Measurements from ENCODE around the gene CDH23. TPM values are rescaled to one million over a fixed set of nuclear protein-coding genes. Genes with fewer than 3 reads are reported as not detected.
A peak's percentile ranks its signal among the peaks of the same experiment; 100 is the strongest.

The CDH23 gene
- total RNA-seq, 1 donor from 2014 or later: not detected

DNA sequence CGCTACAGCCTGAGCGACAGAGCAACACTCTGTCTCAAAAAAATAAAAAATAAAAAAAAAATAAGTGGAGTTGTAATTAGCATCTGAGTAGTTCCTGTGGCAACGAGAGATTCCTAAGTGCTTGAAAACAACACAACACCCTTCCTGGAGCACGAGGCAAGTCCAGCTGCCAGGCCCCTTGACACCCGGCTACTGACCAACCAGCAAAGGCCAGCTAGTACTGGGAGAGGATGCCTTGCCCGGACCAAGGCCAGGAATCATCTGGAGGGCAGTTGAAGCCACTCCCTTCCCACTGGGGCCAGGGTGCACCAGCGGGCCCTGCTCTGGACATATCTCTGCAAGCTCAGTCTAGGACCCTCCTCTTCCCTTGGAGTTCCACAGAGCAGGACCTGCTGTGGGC, 322.3 kb downstream of the CDH23 start:
- peak in 1 of 2 donors; percentile 35 for DNase-seq (ENCODE audit: low read depth in 2 of 2)

- DNase-seq (ENCODE audit: low read depth in 2 of 2): no peak
Observed at GRCh38 chr10:71719464-71720201, 322.9 kb downstream of the CDH23 start, which contains the start of gene C10orf105. C10orf105 (minus strand) TSS chr10:71719778; CDS start chr10:71716337, 3,441 bp downstream.

DNA sequence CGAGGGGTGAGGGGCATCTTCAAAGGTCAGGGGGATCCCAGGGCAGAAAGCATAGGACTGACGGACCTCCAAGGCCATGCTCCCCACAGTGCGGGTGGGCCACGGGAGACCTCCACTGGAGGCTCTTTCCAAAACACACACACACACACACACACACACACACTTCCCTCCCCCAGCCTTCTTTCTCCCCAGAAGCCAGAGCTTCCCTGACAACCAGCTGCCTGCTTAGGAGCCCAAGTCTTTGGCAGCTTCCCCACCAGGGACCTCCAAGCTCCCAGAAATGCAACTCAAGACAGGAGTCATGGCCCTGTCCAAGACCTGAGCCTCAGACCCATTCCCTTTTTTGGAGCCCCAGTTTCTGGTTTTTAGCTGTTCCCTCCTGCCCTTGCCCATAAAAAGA, 323.6 kb downstream of the CDH23 start:
- DNase-seq (ENCODE audit: low read depth in 2 of 2): no peak

- no peak for DNase-seq (ENCODE audit: low read depth in 2 of 2)
Observed at GRCh38 chr10:71721313-71721712, 324.6 kb downstream of the CDH23 start.

DNA sequence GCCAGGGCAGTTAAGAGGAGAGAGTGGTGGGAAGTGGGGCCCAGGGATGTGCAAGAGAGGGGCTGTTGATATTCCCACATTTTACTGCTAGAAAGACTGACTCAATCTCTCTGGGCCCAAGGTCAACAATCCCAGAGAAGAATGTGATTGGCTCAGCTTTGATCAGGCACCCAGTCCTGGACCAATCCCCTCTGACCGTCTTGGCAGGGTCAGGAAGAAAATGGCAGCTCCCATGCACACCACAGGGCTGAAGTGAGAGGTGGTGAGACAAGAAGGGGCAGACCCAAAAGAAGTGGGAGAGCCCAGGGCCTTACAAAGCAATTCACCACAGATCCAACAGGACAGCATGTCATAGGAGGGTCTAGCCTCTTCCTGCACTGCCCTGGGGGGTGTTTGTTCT, 326.1 kb downstream of the CDH23 start:
- DNase-seq (ENCODE audit: low read depth in 2 of 2): no peak

DNA sequence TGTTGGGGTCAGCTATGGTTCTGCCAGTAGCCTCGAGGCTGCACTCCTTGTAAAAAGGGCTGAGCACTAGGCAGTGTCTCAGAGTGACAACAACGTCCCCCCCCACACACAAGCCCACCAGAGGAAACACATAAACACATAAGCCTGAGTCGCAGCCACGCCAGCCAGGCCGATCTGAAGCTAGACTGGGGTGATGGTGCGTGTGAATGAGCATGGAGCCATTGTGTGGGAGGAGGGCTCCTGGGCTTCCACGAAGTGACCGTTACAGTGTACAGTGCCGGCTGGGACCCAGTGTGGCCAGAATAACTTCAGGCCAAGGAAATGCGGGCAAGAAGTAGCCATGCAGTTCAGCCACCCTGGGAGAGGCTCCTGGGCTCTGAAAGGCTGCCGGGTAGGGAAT, 326.6 kb downstream of the CDH23 start:
- no peak for DNase-seq (ENCODE audit: low read depth in 2 of 2)

DNA sequence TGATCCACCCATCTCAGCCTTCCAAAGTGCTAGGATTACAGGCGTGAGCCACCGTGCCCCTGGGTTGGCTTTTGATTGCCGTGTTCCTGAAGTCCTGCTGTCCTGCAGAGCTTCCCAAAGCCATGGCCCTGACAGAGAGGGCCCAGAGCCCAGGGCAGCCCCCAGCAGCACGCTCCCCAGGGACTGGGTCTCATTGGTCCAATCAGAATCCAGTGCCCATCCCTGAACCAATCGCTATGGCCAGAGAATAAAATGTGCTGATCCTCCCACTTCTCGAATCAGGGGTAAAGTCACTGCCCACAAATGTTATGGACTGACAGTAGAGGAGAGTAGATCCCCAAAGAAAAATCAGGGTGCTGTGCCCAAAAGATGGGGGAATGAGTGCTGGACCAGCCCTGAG, 327.8 kb downstream of the CDH23 start:
- no peak for DNase-seq (ENCODE audit: low read depth in 2 of 2)

- DNase-seq (ENCODE audit: low read depth in 2 of 2): no peak
Observed at GRCh38 chr10:71725249-71725648, 328.5 kb downstream of the CDH23 start.

DNA sequence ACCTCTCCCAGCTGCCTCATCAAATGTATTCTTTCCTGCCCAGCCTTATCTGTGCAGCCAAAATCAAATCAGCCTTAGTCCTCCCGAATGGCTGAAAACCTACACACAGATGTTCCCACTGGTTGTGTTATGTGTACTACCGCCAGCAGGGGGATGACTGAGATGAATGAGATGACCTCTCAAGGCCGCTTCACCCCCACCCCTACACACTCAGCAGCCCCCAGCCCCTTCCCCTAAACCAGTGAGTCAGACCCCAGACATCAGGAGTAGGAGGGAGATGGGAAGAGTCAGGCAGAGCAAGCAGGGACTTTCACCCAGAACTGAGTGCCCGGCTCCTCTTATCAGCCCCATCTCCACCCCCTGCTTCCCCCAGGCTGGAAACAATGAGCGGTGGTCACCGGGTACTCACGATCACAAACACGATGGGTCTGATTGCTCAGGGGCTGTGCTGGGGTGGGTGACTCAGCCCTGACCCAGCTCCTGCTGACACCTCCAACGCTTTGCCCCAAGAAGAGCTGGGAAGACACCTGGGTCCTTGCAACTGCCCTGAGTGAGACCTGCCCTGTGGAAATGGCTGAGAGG, 329.4 kb downstream of the CDH23 start:
- peak; percentile 52 to 63 for DNase-seq (ENCODE audit: low read depth in 2 of 2)

GRCh38 chr10:71726580-71727104, 329.9 kb downstream of the CDH23 start:
- DNase-seq (ENCODE audit: low read depth in 2 of 2): no peak

- no peak for DNase-seq (ENCODE audit: low read depth in 2 of 2)
Observed at GRCh38 chr10:71727105-71727737, 330.5 kb downstream of the CDH23 start.

GRCh38 chr10:71727738-71728737, 331.3 kb downstream of the CDH23 start:
- DNase-seq (ENCODE audit: low read depth in 2 of 2): peak in 1 of 2 donors; percentile 19

GRCh38 chr10:71729161-71729636, 332.5 kb downstream of the CDH23 start:
- DNase-seq (ENCODE audit: low read depth in 2 of 2): no peak

- DNase-seq (ENCODE audit: low read depth in 2 of 2): no peak
Observed at GRCh38 chr10:71731791-71732190, 335.1 kb downstream of the CDH23 start.

DNA sequence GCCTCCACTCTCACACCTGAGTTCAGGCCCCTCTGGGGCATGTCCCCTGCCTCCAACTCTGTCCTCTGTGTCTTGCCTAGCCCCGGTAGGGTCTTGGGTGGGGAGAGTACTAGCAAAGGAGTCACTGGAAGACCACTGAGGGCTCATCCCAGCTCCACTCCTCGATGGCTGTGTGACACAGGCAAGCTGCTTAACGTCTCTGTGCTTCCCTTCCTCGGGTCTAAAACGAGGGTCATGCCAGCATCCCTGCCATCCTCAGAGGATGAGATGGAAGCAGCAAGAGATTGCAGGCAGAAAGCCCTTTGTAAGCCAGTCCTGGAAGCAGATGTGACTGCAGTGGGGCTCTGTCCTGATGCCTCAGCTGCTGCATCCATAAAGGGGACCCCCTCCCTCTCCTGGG, 338.1 kb downstream of the CDH23 start:
- DNase-seq (ENCODE audit: low read depth in 2 of 2): no peak

DNA sequence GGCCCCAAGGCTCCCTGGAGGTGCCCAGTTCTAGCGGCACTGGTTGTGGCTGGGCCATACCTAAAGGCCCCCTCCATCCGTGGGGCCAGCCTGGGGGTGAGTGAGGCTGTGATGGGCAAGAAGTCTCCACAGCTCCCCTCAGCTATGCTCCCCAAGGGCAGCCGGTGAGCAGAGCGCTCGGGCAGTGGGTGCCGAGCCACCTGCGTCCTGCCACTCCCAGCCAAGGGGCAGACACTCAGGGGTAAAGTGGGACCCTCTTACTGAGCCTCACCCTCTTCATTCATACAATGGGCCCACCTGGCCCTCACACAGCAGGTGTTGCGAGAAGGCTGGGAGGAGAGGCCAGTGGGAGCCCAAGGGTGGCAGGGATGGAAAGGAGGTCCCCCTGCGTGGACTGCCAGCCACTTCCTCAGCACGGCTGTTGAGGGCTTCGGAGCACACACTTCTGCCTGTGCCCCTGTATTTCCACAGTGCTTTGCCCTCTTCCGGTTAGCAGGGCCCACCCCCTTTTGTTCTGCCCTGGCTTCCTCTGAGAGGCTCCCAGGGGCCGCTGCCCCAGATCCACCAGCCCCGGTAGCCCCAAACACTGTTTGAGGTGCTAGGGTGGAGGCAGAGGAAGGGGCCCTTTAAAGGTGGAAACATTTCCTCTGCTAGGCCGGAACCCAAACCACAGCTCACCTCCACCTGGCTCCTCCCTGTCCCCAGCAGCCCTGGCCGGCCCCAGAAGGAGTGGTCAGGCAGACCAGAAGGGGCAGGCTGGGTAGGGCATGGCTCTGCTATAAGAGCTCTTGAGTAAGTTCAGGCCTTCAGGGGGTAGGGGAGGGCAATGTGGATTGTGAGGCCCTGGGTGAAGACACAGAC, 339.2 kb downstream of the CDH23 start:
- DNase-seq (ENCODE audit: low read depth in 2 of 2): no peak

- no peak for DNase-seq (ENCODE audit: low read depth in 2 of 2)
Observed at GRCh38 chr10:71736570-71736952, 339.8 kb downstream of the CDH23 start.

DNA sequence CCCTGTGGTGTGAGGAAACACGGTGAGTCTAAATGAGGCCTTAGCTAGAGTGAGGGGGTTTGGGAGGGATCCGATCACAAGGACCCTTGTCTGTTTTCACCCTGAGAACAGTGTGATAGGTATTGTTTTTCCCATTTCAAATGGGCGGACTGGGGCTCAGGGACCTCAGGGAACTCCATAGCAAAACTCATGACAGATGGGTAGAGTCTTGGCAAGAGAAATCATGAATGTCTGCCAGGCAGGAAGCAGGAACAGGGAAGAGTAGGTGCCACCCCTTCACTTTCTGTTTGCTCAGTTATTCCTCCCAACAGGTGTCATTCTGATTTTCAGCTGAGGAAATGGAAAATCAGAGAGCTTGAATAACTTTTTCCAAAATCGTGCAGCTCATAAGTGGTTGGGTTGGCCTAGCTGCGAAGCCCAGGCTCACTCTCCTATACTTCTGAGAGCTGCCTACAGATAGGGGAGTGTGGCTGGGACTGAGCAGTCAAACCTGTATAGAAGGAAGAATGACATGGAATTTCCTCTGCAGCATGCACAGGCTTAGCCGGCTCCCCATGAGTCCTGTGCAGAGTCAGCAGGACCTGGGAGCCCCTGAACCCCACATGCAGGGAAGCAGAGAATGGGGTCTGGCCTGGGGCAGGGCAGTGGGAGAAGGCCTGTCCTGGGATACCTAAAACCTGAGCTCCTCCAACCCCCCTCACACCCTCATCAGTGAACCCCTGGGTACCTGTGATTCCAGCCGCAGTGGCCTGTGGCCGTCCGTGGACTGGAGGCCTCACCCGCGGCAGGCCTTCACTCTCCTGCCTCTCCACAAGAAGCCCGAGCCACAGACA, 340.5 kb downstream of the CDH23 start:
- peak in 1 of 2 donors; percentile 90 for DNase-seq (ENCODE audit: low read depth in 2 of 2)

DNA sequence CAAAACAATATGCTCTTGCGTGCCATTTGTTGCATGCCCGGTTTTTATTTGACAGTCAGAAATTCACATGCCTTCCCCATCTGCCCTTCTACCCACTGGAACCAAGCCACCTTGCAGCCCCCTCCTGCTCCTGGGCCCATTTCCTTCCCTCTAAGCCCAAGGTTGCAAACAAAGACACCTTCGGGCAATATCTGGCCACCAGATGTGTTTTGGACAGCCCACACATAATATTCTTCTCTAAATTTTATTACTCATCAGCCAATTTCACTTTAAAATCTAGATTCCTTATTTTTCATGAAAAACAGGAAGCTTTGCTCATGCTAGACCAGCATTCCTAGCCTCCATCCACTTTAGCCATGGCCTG, 341.1 kb downstream of the CDH23 start:
- no peak for DNase-seq (ENCODE audit: low read depth in 2 of 2)

Measured in lung microvascular endothelial cell (primary cell).